Right forelimb (tissue), 1 donor: ENCODE data around the gene NEK4.
"Not testable (repeated sequence)": the region's sequence is repeated elsewhere in the genome, so short reads cannot be mapped to it uniquely, and the experiment has no call there.

ENCODE experiments used
- DNase-seq: peaks from one replicate; pipeline ENCODE4 v3.0.0-alpha.2; 2018

NEK4 gene

DNA sequence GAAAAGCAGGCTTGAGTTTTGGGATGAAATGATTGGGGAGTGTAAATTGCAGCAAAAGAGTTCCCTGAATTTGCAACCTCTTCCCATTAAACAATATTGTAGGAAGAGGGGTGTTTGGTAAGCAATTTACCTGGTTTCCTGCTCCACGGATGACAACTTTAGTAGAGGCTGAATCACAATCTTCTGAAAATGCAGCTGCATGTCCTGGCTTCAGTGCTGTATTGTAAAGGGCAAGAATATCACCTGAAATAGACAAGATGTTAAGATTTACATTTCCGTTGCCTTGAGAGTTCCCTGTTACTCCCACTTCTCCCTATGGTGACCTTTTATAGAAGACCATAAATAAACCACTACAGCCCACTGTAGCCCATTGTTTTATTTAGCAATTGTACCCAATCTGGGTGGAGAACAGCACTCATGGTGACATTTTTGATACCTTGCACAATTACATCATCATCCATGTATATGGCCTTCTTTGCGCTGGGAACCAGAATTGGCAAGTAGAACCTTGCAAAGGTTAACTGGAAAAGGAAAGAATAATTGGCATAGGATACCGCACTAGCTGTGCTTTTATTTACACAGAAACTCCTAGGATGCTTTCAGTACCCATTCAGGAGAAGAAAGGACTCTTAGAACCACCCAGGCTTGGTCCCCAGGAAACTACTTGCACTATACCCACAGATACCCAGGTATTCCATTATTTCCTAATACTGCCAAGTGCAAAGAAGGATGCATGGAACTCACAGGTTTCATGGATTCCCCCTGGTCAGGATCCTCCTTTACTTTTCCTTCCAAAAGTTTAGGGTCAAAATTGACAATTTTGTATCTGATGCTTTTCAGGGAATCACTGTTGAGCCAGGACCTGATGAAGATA is 74.7 kb downstream of the NEK4 start:
- DNase-seq, result no peak

DNA sequence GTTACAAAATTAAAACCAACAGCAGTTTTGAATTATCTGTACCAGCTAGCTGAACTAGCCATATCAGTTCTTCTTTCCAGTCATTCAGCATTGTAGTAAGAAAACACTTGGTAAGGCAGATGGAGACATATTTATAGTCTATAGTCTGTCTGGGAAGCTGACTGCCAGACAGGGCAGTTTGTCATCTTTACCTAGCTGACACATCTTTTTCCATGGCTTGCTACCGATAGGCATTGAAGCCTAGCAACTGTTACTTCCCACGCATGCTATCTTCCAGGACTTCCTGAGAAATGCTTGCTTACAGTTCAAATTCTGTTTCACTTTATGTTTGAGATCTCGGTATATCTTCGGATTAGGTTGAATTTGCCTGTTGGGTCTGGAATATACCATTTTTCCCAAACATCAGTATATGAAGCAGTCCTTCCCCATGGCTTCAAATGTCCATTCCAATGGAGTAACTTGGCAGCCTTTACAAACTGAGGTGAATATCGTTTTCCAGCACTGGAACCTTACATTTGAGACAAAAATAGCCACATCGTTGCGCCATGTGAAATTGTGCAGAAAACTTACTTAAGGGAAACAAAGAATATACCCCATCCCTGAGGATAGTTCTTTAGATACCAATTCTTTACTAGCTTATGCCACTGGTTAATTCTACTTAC is 76.1 kb downstream of the NEK4 start:
- no peak for DNase-seq

DNA sequence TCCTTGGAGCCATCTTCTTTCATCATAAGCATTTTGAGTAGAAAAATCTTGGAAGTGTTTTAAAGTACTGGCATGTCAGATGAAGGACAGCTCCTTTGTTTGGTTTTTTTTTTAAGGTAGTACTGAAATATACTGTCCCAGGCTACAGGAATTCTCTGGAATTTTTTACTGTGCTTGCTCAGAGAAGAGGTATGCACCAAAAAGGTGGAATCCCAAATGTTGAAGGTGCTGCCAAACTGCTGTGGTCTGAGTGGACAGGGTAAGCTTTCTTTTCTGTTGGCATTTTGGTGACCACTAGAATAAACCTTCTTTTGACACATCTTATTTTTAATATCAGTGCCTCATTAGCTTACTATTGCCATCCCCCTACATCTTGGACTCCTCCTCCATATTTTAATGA is 77.7 kb downstream of the NEK4 start:
- DNase-seq, result no peak

DNA sequence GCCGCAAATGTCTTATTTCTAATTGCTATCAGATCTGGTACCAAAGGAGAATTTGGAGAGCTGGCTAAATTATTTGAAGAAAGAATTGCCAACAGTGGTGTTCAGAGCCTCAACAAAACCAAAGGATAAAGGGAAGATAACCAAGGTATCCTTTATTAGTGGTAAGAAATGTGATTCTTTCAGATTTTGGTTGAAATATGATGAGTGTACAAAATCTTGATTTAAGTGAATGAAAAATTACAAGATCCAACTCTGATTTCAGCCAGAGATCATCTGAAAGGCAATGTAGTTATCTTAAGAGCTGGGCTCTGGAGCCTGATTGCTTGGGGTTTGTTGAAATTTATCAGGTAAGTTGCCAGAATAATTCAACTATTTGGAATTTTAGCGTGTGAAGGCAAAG is 80.2 kb downstream of the NEK4 start:
- no peak for DNase-seq

DNA sequence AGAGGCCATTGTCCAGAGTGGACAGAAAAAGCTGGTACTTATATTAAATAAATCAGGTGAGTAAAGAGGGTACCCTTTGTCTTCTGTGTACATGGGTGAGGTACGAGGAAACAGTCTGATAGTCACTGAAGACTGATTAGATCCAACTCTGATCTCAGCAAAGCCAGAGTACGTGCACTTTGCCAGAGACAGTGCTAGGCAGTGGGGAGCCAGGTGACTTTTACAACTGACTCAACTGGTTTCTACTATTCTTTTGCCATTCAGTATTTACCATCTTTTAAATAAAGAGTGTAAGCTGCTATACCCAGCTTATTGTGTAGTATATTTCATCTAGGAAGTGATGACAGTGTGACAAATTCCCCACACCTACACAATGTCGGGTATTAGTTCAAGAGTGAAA is 81.6 kb downstream of the NEK4 start:
- DNase-seq, result no peak

DNA sequence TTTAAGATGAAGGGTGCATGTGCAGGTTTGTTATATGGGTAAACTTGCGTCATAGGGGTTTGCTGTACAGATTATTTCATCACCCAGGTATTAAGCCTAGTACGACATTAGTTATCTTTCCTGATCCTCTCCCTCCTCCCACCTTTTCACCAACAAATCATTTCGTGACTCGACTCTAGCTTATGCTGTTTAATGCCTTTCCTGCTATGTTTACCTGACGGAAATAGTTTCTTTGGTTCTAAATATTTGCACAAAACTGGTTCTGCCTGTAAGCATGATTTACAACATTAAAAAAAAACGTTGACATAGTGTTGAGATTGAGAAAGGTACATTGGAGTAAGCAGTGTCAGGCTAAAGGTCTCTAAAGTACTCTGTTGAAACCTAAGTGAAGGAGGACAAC is 82.5 kb downstream of the NEK4 start:
- DNase-seq, result no peak

DNA sequence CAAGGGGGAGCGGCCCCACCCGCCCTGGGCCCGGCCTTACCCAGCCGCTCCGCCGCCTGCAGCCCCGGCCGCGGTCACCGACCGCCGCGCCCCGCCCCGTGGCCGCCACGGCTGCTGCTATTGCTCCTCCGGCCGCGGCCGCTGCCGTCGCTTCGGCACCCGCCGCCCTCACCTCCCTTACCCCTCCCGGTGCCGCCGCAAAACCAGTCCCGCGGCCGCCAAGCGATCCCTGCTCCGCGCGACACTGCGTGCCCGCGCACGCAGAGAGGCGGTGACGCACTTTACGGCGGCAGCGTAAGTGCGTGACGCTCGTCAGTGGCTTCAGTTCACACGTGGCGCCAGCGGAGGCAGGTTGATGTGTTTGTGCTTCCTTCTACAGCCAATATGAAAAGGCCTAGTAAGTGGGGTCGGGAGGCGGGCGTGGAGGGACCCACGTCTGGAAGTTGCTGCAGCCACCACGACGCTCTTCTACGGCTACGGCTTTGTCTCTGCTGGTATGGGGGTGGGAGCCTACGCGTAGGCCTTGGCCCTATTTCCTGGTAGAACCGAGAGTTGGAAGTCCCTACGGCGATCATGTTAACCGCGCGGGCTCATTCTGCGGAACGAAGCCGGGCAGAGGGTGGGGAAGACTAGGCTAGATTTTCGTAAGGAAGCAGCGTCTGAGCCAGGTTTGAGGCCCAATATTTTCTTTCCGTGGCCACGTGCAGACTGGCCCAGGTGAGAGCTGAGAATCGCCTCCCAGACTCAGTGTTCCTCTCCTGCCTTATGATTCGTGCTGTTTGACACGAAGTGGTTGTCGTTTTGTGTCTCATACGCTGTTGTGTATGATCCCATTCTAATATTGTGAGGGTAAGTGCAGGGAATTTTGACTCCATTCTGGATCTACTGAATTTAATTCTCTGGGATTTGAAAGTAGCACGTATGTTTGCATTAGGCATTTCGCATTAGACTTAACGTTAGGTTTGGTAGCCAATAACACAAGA is 84.7 kb downstream of the NEK4 start, which contains the start of the genes GNL3 and PBRM1:
TSS of gene GNL3 (plus strand) at position 324 of the 983 bp plus-strand sequence. CDS start at position 385, 61 bp downstream.
TSS of gene PBRM1 (minus strand) at position 205 of the 983 bp plus-strand sequence.
- DNase-seq, result peak; percentile 94

DNA sequence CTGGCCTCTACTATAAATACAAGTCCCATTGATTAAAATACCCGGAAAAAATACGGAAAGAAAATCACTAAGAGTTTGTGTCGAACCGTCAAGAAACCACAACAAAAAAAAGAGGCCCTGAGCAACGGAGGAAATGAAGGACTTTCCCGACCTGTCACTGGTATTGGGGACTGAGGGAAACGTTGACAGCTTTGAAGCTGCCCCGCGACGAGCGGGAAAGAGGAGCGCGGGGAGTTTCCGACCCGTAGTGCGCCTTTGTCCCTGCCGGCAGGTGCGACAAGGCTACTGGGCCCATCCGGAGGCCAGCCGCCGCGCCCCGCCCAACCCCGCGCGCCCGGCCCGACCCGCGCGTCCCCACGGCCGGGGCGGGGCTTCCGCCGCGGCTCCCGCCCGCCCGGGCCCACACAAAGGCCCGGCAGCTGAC is 85.4 kb downstream of the NEK4 start:
- DNase-seq, result no peak

DNA sequence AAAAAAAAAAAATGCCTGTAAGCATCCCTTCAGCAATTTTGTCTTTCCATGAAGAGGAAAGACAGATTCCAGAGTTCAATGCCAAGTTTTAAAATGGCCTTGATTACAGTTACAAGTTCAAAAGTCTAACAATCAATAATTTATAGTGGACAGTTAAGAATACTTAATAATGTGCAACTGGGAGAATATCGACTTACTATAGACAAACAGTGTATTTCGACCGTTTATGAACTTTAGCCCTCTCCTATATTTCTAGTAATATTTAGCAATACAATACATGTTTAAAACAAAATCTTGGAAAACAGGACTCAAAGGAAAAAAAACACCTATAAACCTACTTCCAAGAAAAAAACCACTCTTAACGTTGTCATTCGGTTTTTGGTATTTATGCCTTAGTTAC is 86.6 kb downstream of the NEK4 start:
- no peak for DNase-seq

DNA sequence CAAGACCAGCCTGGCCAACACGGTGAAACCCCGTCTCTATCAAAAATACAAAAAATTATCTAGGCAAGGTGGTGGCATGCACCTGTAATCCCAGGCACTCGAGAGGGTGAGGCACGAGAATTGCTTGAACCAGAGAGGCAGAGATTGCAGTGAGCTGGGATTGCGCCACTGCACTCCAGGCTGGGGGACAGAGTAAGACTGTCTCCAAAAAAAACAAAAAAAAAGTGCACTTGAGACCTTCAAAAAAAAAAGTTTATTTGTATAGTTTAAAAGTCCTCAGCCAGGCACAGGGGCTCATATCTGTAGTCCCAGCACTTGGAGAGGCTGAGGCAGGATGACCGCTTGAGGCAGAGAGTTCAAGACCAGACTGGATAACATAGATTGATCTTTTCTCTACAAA is 87.1 kb downstream of the NEK4 start:
- DNase-seq, result no peak

DNA sequence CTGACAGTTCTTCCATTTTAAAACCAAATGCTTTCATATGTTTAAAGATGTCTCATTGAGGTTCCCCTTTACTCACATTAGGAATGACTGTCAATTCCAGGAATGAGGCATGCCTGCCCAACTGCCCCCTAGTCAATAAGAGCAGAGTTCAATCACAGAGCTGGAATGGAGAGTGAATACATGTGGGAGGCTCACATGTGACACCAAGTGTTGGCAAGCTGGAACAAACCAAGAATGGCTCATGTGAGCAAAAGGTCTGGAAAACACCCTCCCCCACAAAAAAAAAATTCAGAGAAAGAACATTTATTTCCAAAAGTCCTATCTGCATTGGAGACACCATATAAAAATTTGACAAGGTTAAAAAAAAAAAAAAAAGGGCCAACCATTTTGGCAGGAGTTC is 88.7 kb downstream of the NEK4 start:
- DNase-seq, result no peak

DNA sequence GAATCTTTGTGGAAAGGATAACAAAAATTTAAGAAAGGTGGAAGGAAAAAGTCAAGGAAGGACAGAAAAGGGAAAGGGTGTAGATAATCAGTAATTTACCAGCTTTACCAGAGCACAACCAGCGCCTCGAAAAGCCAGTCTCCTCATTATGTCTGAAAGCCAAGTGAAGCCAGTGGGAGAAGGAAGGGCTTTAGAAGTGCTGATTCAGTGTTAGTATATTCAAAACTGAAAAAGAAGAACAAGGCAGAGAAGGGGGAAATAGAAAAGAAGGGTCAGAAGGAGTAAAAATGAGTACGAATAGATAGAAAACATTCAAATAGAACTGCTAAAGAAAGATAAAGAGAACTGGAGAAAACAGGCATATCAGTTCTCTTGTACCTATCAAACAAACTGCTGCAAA is 89.1 kb downstream of the NEK4 start:
- DNase-seq, result no peak

DNA sequence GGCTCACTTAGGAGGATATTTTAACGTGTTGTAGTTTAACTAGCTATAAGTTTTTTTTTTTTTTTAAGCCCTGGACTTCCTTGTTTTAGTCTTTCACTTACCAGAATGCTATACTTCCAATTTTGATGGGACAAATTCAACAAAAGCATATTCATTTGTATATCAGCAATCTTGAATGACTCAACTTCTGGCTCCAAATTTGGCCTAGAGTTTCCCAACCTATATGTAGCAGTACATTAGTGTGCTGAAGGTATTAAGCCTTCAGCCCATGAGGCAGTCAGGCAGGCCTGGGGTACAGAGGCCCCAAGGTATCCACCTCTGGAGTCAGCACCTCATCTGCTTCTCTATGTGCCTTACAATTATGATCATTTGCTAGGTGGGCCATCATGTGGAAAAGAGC is 90.9 kb downstream of the NEK4 start:
- DNase-seq, result no peak

DNA sequence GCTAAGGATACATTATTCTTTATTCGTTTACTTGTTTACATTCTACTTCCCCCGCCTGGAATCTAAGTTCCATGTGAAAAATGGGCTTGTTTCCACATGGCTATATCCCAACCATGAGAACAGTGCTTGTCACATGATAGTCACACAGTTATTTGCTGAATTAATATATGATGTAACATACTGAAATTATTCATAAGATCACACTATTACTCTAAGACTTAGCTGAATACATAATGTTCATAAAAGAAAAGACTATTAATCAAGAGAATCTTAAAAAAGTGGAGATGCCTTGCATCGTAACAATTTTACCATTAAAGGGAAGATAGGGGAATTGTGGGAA is 91.6 kb downstream of the NEK4 start:
- DNase-seq, result no peak

DNA sequence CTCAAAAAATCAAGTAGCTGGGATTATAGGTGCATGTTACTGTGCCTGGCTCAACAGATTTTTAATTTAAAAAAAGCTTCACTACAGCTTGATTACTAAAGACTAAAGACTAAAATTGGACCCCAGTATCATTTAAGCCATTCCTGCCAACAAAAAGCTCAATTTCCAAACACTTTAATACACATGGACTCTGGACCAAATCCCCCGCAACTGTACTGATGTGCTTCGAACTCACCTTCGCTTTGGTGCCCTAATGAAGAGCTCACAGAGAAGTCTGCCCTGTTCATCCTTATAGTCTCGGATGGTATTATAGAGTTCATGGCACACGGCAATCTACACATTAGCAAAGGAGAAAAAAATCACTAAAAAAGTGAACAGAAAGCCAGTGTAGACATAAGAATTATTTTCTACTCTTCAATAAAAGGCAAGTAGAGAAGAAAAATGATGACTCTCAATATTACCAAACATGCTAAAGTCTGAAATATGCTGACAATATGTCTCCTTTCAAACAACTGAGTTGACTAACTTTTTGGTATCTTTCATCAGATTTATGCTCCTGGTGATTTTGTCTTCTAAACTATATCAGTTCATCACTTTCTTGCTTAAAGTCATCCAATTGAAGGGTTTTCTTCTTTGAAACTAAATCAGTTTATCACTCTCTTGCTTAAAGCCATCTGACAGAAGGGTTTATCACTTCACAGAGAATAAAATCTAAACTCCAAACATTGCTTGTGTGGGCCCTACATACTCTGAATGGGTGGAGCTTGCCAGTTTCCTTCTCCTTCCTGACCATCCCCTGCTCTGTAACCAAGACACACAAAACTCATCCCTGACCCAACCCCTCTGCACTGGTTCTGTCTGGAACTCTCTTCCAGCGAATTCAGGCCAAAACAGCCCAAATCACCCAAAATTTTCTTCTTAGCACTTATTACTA is 92.2 kb downstream of the NEK4 start:
- DNase-seq, result no peak

DNA sequence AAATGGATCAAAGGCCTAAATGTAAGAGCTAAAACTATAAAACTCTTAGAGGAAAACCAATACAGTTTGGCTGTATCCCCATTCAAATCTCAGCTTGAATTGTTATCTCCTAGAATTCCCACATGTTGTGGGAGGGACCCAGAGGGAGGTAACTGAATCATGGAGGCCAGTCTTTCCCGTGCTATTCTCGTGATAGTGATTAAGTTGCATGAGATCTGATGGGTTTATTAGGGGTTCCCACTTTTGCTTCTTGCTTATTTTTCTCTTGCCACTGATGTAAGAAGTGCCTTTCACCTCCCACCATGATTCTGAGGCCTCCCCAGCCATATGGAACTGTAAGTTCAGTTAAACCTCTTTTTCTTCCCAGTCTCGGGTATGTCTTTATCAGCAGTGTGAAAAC is 94.5 kb downstream of the NEK4 start:
- DNase-seq, result not testable (repeated sequence)

DNA sequence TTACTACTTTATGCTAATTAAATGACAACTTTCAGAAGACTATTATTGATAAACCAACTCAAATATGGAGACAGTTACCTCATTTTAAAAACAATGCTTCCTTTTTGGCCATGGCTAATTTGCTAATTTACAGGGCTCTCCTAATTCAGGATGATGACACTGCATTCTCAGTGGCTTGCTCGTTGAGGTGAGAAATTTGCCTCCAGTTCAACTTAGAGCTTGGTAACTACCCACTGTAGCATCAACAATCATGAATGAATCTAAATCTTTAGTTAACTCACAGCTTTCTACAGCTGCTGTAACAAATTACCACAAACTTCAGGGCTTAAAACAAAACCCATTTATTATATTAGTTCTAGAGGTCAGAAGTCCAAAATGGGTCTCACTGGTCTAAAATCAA is 99.1 kb downstream of the NEK4 start:
- no peak for DNase-seq

DNA sequence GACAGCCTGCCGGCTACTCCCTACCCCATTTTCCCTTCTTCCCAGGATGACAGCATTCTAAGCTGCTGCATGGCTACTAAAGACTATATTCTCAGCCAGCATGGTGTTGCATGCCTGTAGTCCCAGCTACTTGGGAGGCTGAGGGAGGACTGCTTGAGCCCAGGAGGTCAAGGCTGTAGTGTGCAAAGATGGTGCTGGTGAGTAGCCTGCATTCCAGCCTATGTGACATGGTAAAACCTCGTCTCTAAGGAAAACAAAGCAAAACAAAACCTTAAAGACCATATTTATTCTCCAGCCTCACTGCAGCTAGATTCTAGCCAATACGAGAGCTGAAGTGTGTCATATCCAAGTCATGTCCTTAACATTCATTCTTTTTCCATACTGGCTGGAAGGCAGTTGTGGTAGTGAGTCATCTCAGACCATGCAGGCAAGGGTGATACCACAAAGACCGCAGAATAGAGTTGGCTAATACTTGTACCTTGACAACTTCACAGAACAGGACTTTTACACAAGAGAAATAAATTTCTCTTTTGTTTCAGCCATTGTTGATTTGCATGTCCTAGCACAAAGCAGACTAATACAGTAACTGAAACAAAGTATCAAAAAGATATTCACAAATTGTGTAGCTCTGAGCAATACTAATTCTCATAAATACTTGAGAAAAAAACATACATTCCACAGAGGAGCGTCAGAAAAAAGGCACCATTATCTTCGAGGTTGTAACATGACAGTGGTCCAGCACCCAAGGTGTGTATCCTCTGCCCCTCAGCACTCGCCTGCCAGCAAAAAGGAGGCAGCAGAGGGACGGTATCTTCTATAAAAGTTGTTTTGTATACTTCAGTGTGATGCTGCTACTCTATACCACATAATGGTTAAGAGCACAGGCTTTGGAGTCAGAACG is 99.9 kb downstream of the NEK4 start:
- DNase-seq, result no peak

DNA sequence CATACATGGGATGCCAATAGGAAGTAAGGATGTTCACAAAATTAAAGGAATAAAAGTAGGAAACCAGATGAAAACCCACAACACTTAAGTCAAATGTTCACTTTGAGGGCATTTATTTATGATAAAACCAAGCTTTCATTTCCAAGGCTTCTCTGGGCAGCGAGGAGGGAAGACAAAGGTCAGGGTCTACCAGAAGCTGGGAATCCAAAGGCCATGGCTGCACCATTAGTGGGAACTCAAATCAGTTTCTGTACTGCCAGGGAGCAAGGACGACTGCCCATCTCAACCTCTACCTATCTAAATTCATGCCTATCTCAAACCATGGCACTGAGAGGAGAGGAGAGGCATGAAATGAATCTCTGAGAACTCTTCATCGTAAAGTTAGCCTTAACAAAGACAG is 107.6 kb downstream of the NEK4 start:
- DNase-seq, result no peak

DNA sequence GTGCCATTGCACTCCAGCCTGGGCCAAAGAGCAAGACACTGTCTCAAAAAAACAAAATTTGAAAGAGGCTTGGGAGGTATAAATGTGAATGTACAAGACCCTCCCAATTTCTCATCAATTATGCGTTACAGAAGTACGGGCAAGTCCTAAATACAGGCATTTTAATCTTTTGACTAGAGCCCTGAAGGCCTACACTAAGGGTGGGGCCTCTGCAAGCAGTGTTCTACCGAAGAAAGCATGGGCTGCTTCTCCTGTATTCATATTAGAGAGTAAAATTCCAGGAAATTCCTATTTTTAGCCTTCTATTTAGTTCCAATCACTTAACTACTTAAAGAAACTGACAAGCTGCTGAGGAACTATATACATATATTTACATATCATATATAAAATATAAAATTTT is 110.7 kb downstream of the NEK4 start:
- DNase-seq, result no peak
